ENCODE measurements around the gene ADCY7.
A peak's percentile ranks its signal among the peaks of the same experiment; 100 is the strongest.

The ADCY7 gene

DNA sequence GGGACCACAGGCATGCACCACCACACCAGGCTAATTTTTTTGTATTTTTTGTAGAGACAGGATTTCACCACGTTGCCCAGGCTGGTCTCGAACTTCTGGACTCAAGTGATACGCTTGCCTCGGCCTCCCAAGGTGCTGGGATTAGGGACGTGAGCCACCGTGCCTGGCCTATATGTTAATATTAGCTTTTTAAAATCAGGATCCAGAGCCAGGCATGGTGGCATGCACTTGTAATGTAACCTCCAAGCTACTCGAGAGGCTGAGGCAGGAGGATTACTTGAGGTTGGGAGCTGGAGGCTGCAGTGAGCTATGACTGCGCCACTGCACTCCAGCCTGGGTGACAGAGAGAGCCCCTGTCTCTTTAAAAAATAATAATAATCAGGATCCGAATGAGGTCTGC lies 8.5 kb upstream of the ADCY7 start:
- no peak overlapping the region for H2AFZ ChIP-seq (ENCODE audit: low read depth, low read length)
- no peaks in the 10 kb centered on the region for H3K36me3 ChIP-seq (ENCODE audit: control insufficient read depth in 1 of 2, insufficient read depth in 2 of 2, low read depth in 1 of 2, low read length in 2 of 2)
- DNase-seq, result no peak
- no peak overlapping the region for H2AK5ac ChIP-seq (ENCODE audit: low read length, severe bottlenecking)
- no peak overlapping the region for H2BK12ac ChIP-seq (ENCODE audit: low read length in 2 of 2)
- H3K4me3 ChIP-seq (ENCODE audit: insufficient read depth in 1 of 2, low read depth in 1 of 2, low read length in 2 of 2), result no peak overlapping the region
- no peak overlapping the region for H3K9ac ChIP-seq (ENCODE audit: low read length)
- no peak overlapping the region for H3K27ac ChIP-seq (ENCODE audit: low read length, poor library complexity, severe bottlenecking)
- no peaks in the 10 kb centered on the region for H3K27me3 ChIP-seq (ENCODE audit: control insufficient read depth in 1 of 2, insufficient read depth in 1 of 2, low read length in 2 of 2)
- H4K91ac ChIP-seq (ENCODE audit: low read length), result no peak overlapping the region
- no peak overlapping the region for H3K4ac ChIP-seq (ENCODE audit: low read depth in 1 of 2, low read length in 2 of 2)
- H3K18ac ChIP-seq (ENCODE audit: low read depth in 1 of 2, low read length in 2 of 2), result no peak overlapping the region
- H3K14ac ChIP-seq (ENCODE audit: low read length in 2 of 2), result no peak overlapping the region
- H2BK15ac ChIP-seq (ENCODE audit: low read depth, poor library complexity, severe bottlenecking), result no peak overlapping the region
- H3K4me1 ChIP-seq (ENCODE audit: control insufficient read depth, insufficient read depth, low read depth, low read length), result peaks cover 11% of the 10 kb centered on the region
- no peak overlapping the region for H3K23ac ChIP-seq (ENCODE audit: low read length in 2 of 2)
- H3K4me2 ChIP-seq (ENCODE audit: low read length, poor library complexity, severe bottlenecking), result no peak overlapping the region
- H2BK120ac ChIP-seq (ENCODE audit: low read depth, low read length), result no peak overlapping the region
- no peak overlapping the region for H2BK5ac ChIP-seq (ENCODE audit: low read depth, low read length, poor library complexity, severe bottlenecking)
- no peaks in the 10 kb centered on the region for H3K79me1 ChIP-seq (replicated peaks; ENCODE audit: low read length, poor library complexity, severe bottlenecking)
- H3K9me3 ChIP-seq (ENCODE audit: control insufficient read depth, low read length), result no peaks in the 10 kb centered on the region
- 98% methylated on average over 9 of the region's 9 CpGs for WGBS
- no peak overlapping the region for H4K8ac ChIP-seq (ENCODE audit: low read length)

DNA sequence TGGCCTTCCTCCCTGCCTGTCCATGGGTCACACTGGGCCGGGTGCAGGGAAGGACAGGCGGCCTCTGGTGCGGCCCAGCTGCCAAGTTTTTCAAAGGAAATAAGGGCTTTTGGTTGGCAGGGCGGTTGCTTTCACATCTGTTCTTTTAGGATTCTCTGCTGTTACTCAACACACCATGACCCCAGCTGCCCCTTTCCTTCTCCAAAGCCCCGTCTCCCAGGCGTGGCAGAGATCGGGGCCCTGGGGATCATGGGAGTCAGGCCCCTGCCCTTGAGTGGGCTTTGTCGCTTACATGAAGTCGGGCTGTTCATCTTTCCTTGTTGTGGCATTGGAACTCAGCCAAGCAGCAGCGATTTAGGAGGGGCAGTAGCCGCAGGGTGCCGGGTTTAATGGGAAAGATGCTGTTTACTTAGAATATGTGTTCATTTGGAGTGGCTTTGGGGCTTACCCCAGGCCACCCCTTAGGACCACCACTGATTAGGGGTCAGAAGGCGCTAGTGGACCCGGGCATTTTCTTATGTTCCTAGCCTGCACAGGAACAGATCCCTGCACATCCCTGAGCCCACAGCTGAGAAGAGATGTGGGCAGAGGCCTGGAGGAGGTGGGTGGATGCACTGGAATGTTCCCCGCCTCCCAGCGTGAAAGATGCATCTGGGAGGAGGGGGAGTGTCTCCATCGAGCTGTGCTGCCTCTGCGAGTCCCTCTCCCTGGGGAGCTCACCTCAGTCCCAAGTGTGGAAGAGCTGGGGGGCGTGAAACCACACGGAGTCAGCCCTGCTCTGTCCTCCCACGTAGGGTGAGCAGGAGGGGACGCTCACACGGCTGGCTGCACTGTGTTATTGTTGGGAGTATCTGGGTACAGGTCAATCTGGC lies 6.8 kb upstream of the ADCY7 start:
- Histone ChIP-seq H2BK5ac (ENCODE audit: low read depth, low read length, poor library complexity, severe bottlenecking) (no peak overlapping the region), H3K79me1 (replicated peaks; ENCODE audit: low read length, poor library complexity, severe bottlenecking) (no peaks in the 10 kb centered on the region), H2AFZ (ENCODE audit: low read depth, low read length) (no peak overlapping the region), H2BK120ac (ENCODE audit: low read depth, low read length) (no peak overlapping the region), H3K27me3 (ENCODE audit: control insufficient read depth in 1 of 2, insufficient read depth in 1 of 2, low read length in 2 of 2) (no peaks in the 10 kb centered on the region), H4K8ac (ENCODE audit: low read length) (peak overlapping the region; percentile 45), H3K27ac (ENCODE audit: low read length, poor library complexity, severe bottlenecking) (no peak overlapping the region), H2AK5ac (ENCODE audit: low read length, severe bottlenecking) (no peak overlapping the region), H3K36me3 (ENCODE audit: control insufficient read depth in 1 of 2, insufficient read depth in 2 of 2, low read depth in 1 of 2, low read length in 2 of 2) (no peaks in the 10 kb centered on the region), H3K23ac (ENCODE audit: low read length in 2 of 2) (no peak overlapping the region), H3K14ac (ENCODE audit: low read length in 2 of 2) (no peak overlapping the region), H4K91ac (ENCODE audit: low read length) (no peak overlapping the region), H3K4me3 (ENCODE audit: insufficient read depth in 1 of 2, low read depth in 1 of 2, low read length in 2 of 2) (peak overlapping the region in 1 of 2 experiments; percentile 58), H3K9ac (ENCODE audit: low read length) (peak overlapping the region; percentile 63), H2BK15ac (ENCODE audit: low read depth, poor library complexity, severe bottlenecking) (no peak overlapping the region), H2BK12ac (ENCODE audit: low read length in 2 of 2) (no peak overlapping the region), H3K9me3 (ENCODE audit: control insufficient read depth, low read length) (no peaks in the 10 kb centered on the region), H3K4me1 (ENCODE audit: control insufficient read depth, insufficient read depth, low read depth, low read length) (peaks cover 11% of the 10 kb centered on the region), H3K4me2 (ENCODE audit: low read length, poor library complexity, severe bottlenecking) (peak overlapping the region; percentile 7), H3K18ac (ENCODE audit: low read depth in 1 of 2, low read length in 2 of 2) (no peak overlapping the region), H3K4ac (ENCODE audit: low read depth in 1 of 2, low read length in 2 of 2) (no peak overlapping the region)
- 66% methylated on average over 23 of the region's 23 CpGs for WGBS
- peak; percentile 24 for DNase-seq

DNA sequence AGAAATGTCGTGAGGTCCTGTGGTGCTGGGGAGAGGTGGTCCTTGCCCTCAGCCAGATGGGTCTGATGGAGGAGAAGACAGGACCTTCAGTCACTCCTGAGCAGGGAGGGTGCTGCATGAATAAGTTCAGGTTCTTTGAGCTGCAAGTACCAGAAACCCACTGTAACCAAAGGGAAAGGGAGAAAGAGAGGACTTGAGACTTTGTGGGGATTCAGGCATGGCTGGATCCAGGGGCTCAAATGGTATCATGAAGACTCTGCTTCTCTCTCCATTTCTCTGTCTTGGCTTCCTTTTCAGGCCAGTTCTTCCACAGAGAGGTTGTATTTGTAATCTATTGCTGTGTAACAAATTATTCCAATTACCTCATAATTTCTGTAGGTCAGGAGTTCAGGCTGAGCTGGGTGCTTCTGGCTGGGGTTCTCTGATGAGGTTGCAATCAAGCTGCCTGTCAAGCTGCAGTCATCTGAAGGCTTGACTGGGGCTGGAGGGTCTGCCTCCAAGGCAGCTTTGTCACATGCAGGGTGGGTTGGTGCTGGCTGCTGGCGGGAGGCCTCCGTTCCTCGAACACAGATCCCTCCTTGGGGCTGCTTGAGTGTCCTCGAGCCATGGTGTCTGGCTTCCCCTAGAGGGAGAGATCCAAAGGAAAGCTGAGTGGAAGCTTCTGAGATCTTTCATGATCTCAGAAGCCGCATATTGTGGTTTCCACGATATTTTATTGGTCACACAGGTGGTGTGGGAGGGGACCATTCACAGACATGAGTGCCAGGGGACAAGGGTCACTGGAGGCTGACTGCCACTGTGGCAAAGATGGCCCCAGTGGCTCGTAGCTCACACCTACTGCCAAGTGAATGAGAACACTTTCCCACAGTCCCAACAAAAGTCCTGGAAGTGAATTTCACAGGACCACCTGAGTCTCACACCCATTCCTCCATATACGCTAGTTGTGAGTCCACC lies 5.9 kb upstream of the ADCY7 start:
- H2BK12ac ChIP-seq (ENCODE audit: low read length in 2 of 2), result no peak overlapping the region
- H3K4me2 ChIP-seq (ENCODE audit: low read length, poor library complexity, severe bottlenecking), result no peak overlapping the region
- H3K36me3 ChIP-seq (ENCODE audit: control insufficient read depth in 1 of 2, insufficient read depth in 2 of 2, low read depth in 1 of 2, low read length in 2 of 2), result no peaks in the 10 kb centered on the region
- H3K4me3 ChIP-seq (ENCODE audit: insufficient read depth in 1 of 2, low read depth in 1 of 2, low read length in 2 of 2), result no peak overlapping the region
- no peak overlapping the region for H2AK5ac ChIP-seq (ENCODE audit: low read length, severe bottlenecking)
- H3K4ac ChIP-seq (ENCODE audit: low read depth in 1 of 2, low read length in 2 of 2), result no peak overlapping the region
- DNase-seq, result no peak
- WGBS, result 97% methylated on average over 9 of the region's 9 CpGs
- no peak overlapping the region for H3K9ac ChIP-seq (ENCODE audit: low read length)
- H3K27ac ChIP-seq (ENCODE audit: low read length, poor library complexity, severe bottlenecking), result no peak overlapping the region
- no peak overlapping the region for H4K91ac ChIP-seq (ENCODE audit: low read length)
- H3K9me3 ChIP-seq (ENCODE audit: control insufficient read depth, low read length), result no peaks in the 10 kb centered on the region
- no peak overlapping the region for H3K23ac ChIP-seq (ENCODE audit: low read length in 2 of 2)
- peaks cover 15% of the 10 kb centered on the region for H3K4me1 ChIP-seq (ENCODE audit: control insufficient read depth, insufficient read depth, low read depth, low read length)
- H2BK15ac ChIP-seq (ENCODE audit: low read depth, poor library complexity, severe bottlenecking), result no peak overlapping the region
- H2AFZ ChIP-seq (ENCODE audit: low read depth, low read length), result no peak overlapping the region
- no peak overlapping the region for H4K8ac ChIP-seq (ENCODE audit: low read length)
- H3K27me3 ChIP-seq (ENCODE audit: control insufficient read depth in 1 of 2, insufficient read depth in 1 of 2, low read length in 2 of 2), result no peaks in the 10 kb centered on the region
- H2BK120ac ChIP-seq (ENCODE audit: low read depth, low read length), result no peak overlapping the region
- H3K14ac ChIP-seq (ENCODE audit: low read length in 2 of 2), result no peak overlapping the region
- no peak overlapping the region for H3K18ac ChIP-seq (ENCODE audit: low read depth in 1 of 2, low read length in 2 of 2)
- no peaks in the 10 kb centered on the region for H3K79me1 ChIP-seq (replicated peaks; ENCODE audit: low read length, poor library complexity, severe bottlenecking)
- H2BK5ac ChIP-seq (ENCODE audit: low read depth, low read length, poor library complexity, severe bottlenecking), result no peak overlapping the region

DNA sequence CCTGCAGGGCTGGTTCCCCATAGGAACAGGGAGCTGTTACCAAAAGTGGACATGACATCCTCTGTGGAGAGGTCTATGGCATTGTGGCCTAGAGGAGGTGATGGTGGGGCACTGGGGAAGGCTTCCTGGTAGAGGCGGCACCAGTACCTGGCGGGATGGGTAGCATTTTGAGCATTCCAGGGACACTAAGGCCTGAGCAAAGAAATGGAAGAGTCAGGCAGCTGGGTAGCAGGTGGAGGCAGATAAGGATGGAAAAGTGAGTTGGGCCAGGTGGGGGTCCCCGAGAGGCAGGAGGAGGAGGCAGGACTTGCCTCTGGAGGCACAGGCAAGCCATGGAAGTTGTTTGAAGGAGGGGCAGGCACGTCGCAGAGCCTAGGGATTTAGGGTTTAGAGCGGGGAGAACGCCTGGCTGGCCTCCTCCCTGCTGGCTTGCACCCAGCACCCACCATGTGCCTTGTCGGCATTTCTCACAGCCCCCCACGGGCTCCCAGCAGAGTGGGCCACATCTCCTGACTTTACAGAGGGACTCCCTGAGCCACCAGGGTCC lies 5.1 kb upstream of the ADCY7 start:
- no peak overlapping the region for H3K23ac ChIP-seq (ENCODE audit: low read length in 2 of 2)
- no peaks in the 10 kb centered on the region for H3K36me3 ChIP-seq (ENCODE audit: control insufficient read depth in 1 of 2, insufficient read depth in 2 of 2, low read depth in 1 of 2, low read length in 2 of 2)
- peaks cover 21% of the 10 kb centered on the region for H3K4me1 ChIP-seq (ENCODE audit: control insufficient read depth, insufficient read depth, low read depth, low read length)
- H3K4me2 ChIP-seq (ENCODE audit: low read length, poor library complexity, severe bottlenecking), result no peak overlapping the region
- no peak for DNase-seq
- H4K91ac ChIP-seq (ENCODE audit: low read length), result no peak overlapping the region
- H3K4me3 ChIP-seq (ENCODE audit: insufficient read depth in 1 of 2, low read depth in 1 of 2, low read length in 2 of 2), result no peak overlapping the region
- no peak overlapping the region for H3K9ac ChIP-seq (ENCODE audit: low read length)
- H3K18ac ChIP-seq (ENCODE audit: low read depth in 1 of 2, low read length in 2 of 2), result no peak overlapping the region
- no peak overlapping the region for H2AFZ ChIP-seq (ENCODE audit: low read depth, low read length)
- no peak overlapping the region for H2BK5ac ChIP-seq (ENCODE audit: low read depth, low read length, poor library complexity, severe bottlenecking)
- H2BK12ac ChIP-seq (ENCODE audit: low read length in 2 of 2), result no peak overlapping the region
- no peaks in the 10 kb centered on the region for H3K9me3 ChIP-seq (ENCODE audit: control insufficient read depth, low read length)
- no peak overlapping the region for H2BK120ac ChIP-seq (ENCODE audit: low read depth, low read length)
- H3K27me3 ChIP-seq (ENCODE audit: control insufficient read depth in 1 of 2, insufficient read depth in 1 of 2, low read length in 2 of 2), result no peaks in the 10 kb centered on the region
- H2AK5ac ChIP-seq (ENCODE audit: low read length, severe bottlenecking), result no peak overlapping the region
- H3K27ac ChIP-seq (ENCODE audit: low read length, poor library complexity, severe bottlenecking), result no peak overlapping the region
- H3K4ac ChIP-seq (ENCODE audit: low read depth in 1 of 2, low read length in 2 of 2), result no peak overlapping the region
- 82% methylated on average over 9 of the region's 9 CpGs for WGBS
- no peaks in the 10 kb centered on the region for H3K79me1 ChIP-seq (replicated peaks; ENCODE audit: low read length, poor library complexity, severe bottlenecking)
- H3K14ac ChIP-seq (ENCODE audit: low read length in 2 of 2), result no peak overlapping the region
- H2BK15ac ChIP-seq (ENCODE audit: low read depth, poor library complexity, severe bottlenecking), result no peak overlapping the region
- no peak overlapping the region for H4K8ac ChIP-seq (ENCODE audit: low read length)
